Choroid plexus epithelial cell (primary cell): ENCODE measurements around the gene RCAN3.
A peak's percentile ranks its signal among the peaks of the same experiment; 100 is the strongest.

ENCODE experiments used
- DNase-seq: peaks from one replicate; pipeline ENCODE4 v3.0.0-alpha.2; 2010; ENCODE audit warnings: low read depth
- H3K4me3 ChIP-seq: 2 replicates; pipeline ENCODE4 v1.5.1; 2011; ENCODE audit warnings: low read depth, mild to moderate bottlenecking, control low read depth, low read length, moderate library complexity
- TF ChIP-seq, protein P1 (sequence below): conservative IDR thresholded peaks from 2 replicates; pipeline ENCODE4 v1.5.1; 2011; ENCODE audit warnings: low read depth, mild to moderate bottlenecking, control low read depth, inconsistent platforms, low read length, moderate library complexity

Gene RCAN3

GRCh38 chr1:24503870-24504523 is 1.4 kb downstream of the RCAN3 start:
- DNase-seq, result no peak
- peak overlapping the region; percentile 75 for H3K4me3 ChIP-seq
- TF ChIP-seq, protein P1, sequence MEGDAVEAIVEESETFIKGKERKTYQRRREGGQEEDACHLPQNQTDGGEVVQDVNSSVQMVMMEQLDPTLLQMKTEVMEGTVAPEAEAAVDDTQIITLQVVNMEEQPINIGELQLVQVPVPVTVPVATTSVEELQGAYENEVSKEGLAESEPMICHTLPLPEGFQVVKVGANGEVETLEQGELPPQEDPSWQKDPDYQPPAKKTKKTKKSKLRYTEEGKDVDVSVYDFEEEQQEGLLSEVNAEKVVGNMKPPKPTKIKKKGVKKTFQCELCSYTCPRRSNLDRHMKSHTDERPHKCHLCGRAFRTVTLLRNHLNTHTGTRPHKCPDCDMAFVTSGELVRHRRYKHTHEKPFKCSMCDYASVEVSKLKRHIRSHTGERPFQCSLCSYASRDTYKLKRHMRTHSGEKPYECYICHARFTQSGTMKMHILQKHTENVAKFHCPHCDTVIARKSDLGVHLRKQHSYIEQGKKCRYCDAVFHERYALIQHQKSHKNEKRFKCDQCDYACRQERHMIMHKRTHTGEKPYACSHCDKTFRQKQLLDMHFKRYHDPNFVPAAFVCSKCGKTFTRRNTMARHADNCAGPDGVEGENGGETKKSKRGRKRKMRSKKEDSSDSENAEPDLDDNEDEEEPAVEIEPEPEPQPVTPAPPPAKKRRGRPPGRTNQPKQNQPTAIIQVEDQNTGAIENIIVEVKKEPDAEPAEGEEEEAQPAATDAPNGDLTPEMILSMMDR, result no peak

GRCh38 chr1:24504560-24504959 is 1.9 kb downstream of the RCAN3 start:
- H3K4me3 ChIP-seq, result no peak overlapping the region
- TF ChIP-seq, protein P1, result no peak
- no peak for DNase-seq

DNA sequence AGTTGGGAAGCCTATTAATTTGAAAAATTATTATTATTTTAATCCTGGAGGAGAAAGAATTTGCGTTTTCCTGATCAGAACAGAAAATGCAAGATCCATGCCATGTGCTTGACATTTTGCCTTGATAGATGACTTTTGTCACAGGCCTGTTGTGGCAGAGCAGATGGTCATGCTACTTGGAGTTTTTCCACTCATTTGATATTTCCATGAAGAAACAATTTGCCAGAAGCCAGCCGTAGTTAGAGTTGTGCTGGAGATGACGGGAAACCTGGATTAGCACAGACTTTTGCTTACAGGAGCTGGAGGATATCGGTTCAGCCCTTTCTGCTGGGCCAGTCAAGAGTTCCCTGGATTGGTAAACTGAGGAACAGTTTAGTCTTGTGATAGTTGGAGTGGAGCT is 3.2 kb downstream of the RCAN3 start:
- no peak for DNase-seq
- TF ChIP-seq, protein P1, result no peak
- H3K4me3 ChIP-seq, result no peak overlapping the region

DNA sequence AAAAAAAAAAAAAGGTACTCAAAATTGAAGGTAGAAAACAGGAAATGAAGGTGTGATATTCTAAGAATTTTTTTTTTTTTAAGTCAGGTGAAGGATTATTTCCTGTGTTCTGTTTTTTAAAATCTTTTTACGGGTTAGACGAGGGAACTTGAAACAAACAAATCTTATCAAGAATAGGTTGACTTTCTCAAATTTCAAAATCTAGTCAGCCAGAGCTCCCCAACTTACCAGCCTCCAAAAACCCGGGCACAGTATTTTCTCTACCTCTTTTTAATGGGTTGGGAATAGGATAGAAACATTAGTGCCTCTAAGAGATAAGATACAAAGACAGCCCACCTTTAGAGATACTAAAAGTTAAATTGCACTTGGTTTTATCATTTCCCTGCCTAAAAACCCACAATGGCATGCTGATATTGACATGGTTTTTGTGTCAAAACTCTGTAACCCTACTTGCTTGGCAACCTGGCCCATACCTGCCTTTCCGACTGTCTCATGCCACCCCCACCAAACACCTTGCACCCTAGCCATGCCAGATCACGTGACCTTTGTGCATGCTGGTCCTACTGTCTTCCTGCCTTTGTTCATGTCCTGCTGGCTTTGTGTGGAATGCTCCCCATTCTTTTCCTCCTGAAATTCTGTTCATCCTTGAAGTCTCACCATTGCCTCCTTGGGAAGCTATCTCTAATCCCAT is 4.2 kb downstream of the RCAN3 start:
- TF ChIP-seq, protein P1, result no peak
- no peak overlapping the region for H3K4me3 ChIP-seq
- DNase-seq, result no peak

DNA sequence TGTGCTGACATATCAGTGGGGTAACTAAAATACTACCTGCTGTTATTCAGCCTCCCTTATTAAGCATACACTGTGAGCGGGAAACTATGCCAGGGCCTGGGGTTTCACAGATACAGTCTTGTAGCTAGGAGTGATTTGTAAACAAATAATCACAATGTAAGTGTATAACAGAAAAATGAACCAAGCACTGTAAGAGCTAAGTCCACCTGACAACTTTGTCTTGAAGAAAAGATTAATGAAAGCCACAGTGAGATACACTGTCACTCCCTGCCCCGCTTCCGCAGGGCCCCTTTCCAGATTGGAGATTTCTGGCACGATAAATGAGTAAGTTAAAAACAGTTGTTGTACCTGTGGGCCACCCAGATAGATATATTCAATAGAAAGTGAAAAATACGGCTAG is 4.8 kb downstream of the RCAN3 start:
- no peak for DNase-seq
- TF ChIP-seq, protein P1, result no peak
- no peak overlapping the region for H3K4me3 ChIP-seq

DNA sequence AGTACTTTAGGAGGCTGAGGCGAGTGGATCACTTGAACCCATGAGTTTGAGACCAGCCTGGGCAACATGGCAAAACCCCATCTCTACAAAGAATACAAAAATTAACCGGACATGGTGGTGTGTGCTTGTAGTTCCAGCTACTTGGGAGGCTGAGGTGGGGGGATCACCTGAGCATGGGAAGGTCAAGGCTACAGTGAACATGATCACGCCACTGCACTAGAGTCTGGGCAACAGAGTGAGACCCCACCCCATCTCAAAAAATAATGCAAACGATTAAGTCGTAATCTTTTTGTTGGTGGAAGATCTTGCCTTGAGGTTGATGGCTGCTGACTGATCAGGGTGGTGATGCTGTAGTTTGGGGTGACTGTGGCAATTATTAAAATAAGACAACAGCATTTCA is 6.3 kb downstream of the RCAN3 start:
- H3K4me3 ChIP-seq, result no peak overlapping the region
- no peak for DNase-seq
- TF ChIP-seq, protein P1, result no peak

DNA sequence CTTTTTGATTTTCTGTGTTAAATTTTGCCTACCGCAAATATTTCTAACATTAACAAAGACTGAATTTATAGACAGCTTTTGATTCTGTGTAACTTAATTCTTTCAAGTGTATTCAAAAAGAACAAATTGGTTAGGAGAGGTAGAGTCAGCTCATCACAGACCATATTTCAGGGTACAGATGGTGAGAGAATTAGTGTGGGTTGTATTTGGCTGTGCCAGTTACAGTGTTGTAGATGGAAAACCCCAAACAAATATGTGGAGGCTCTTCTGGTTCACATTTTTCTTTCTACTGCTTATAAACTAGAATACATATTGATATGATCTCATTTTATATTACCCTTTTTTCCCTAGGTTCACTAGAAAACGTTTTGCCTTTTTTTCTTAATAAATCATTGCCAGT is 11.1 kb downstream of the RCAN3 start:
- H3K4me3 ChIP-seq, result no peak overlapping the region
- no peak for DNase-seq
- TF ChIP-seq, protein P1, result no peak
